Esophagus squamous epithelium (tissue), 5 donors: ENCODE measurements around the gene GCNT4. TPM values are rescaled to one million over a fixed set of nuclear protein-coding genes. Genes with fewer than 3 reads are reported as not detected.

ENCODE experiments used
- DNase-seq: peaks from one replicate; lab custom pipeline; 2025; lab: John Stamatoyannopoulos, UW
- H3K27ac ChIP-seq, 4 donors: fragments of 200-600 bp; sonication (generic); one replicate each; pipeline ENCODE4 v1.5.1; 2016 to 2019; ENCODE audit warnings: mild to moderate bottlenecking in 1 of 4
- H3K27me3 ChIP-seq, 4 donors: fragments of 200-600 bp; sonication (generic); 1 replicate in 3 of 4; 2 replicates in 1 of 4; pipeline versions ENCODE4 v1.5.1 to v1.6.0; 2017 to 2021; ENCODE audit warnings: antibody characterized with exemption in 1 of 4
- H3K36me3 ChIP-seq, 3 donors: fragments of 200-600 bp; sonication (generic); one replicate each; pipeline ENCODE4 v1.5.1; 2016 to 2019
- H3K4me1 ChIP-seq, 3 donors: fragments of 200-600 bp; sonication (generic); one replicate each; pipeline ENCODE4 v1.5.1; 2017 to 2019
- H3K4me3 ChIP-seq, 4 donors: fragments of 200-600 bp; sonication (generic); 1 replicate in 3 of 4; 2 replicates in 1 of 4; pipeline ENCODE4 v1.5.1; 2016 to 2019; ENCODE audit warnings: mild to moderate bottlenecking in 2 of 4, moderate library complexity in 1 of 4
- H3K9me3 ChIP-seq, 3 donors: fragments of 200-600 bp; sonication (generic); one replicate each; pipeline ENCODE4 v1.5.1; 2016 to 2019
- CTCF ChIP-seq, 6 experiments: fragments of 450-650 bp in 4 of 6; fragments of 200-600 bp in 2 of 6; sonication (generic) in 2 of 6; IDR thresholded peaks; one replicate each; pipeline ENCODE4 v1.5.1; 2016 to 2019; ENCODE audit warnings: antibody characterized with exemption in 6 of 6, mild to moderate bottlenecking in 4 of 6, moderate library complexity in 4 of 6
- POLR2A ChIP-seq, 4 donors: fragments of 450-650 bp; IDR thresholded peaks; one replicate each; pipeline ENCODE4 v1.6.1; 2017; ENCODE audit warnings: antibody characterized with exemption in 4 of 4, mild to moderate bottlenecking in 4 of 4, moderate library complexity in 3 of 4
- WGBS, 2 donors: methylation state at CpG; one replicate each; pipeline ENCODE4 v1.1.5; 2018; 5-methylcytosine and 5-hydroxymethylcytosine counted together
- intact Hi-C: fragments of 100-400 bp; cut with DNase I; formaldehyde crosslinking; loops from one replicate; pipeline ENCODE4 v1.15.0; 2022
- total RNA-seq, 4 donors: library from RNA; depleted of rRNA; stranded (reverse); fragments of >200 nt; gene quantifications; one replicate each; pipeline ENCODE4 v1.1.0, GENCODE V29; 2016
- donor health status: DM: yes; HTN: yes; CAD: no.

The GCNT4 gene
- total RNA-seq, 4 donors from 2014 or later = 1.4 to 2.3 (median 1.7) TPM

- Histone ChIP-seq H3K9me3 (no peaks in the 10 kb centered on the region), H3K36me3 (no peaks in the 10 kb centered on the region), H3K27me3 (no peaks in the 10 kb centered on the region), H3K27ac (no peak overlapping the region), H3K4me1 (no peaks in the 10 kb centered on the region), H3K4me3 (no peak overlapping the region)
- 81 to 84% methylated on average over 3 of the region's 3 CpGs for WGBS, 2 donors
- no peak for DNase-seq
- intact Hi-C loops = no loop called here
- no peak for TF ChIP-seq POLR2A (IDR thresholded peaks at IDR 0.05)
- no peak for TF ChIP-seq CTCF (IDR thresholded peaks at IDR 0.05)
Measured at GRCh38 chr5:75067434-75067833, 15.1 kb upstream of the GCNT4 start.

GRCh38 chr5:75062925-75063531, 10.7 kb upstream of the GCNT4 start:
- no peak overlapping the region for H3K4me3 ChIP-seq
- TF ChIP-seq CTCF (IDR thresholded peaks at IDR 0.05) = no peak
- no peak for TF ChIP-seq POLR2A (IDR thresholded peaks at IDR 0.05)

GRCh38 chr5:75059912-75060545, 7.7 kb upstream of the GCNT4 start:
- intact Hi-C loops = no loop called here
- Histone ChIP-seq H3K9me3 (no peaks in the 10 kb centered on the region), H3K27ac (no peak overlapping the region), H3K4me3 (no peak overlapping the region), H3K27me3 (no peaks in the 10 kb centered on the region), H3K36me3 (no peaks in the 10 kb centered on the region), H3K4me1 (no peaks in the 10 kb centered on the region)
- TF ChIP-seq CTCF (IDR thresholded peaks at IDR 0.05) (no peak), POLR2A (IDR thresholded peaks at IDR 0.05) (no peak)
- WGBS, 2 donors = 53 to 62% methylated on average over 4 of the region's 4 CpGs
- DNase-seq = no peak

More at GRCh38 chr5:75062925-75063531, 10.7 kb upstream of the GCNT4 start:
- WGBS, 2 donors = 81 to 82% methylated on average over 2 of the region's 2 CpGs
- Histone ChIP-seq H3K36me3 (no peaks in the 10 kb centered on the region), H3K9me3 (no peaks in the 10 kb centered on the region), H3K27me3 (no peaks in the 10 kb centered on the region), H3K27ac (no peak overlapping the region), H3K4me1 (no peaks in the 10 kb centered on the region)
- DNase-seq = no peak
- intact Hi-C loops = no loop called here

- 69 to 80% methylated on average over 3 of the region's 3 CpGs for WGBS, 2 donors
- Histone ChIP-seq H3K27ac (no peak overlapping the region), H3K4me1 (peaks cover 0 to 8% (median 6%) of the 10 kb centered on the region in 3 donors), H3K4me3 (no peak overlapping the region), H3K36me3 (no peaks in the 10 kb centered on the region), H3K27me3 (no peaks in the 10 kb centered on the region), H3K9me3 (no peaks in the 10 kb centered on the region)
- no peak for DNase-seq
- intact Hi-C loops = no loop called here
- TF ChIP-seq CTCF (IDR thresholded peaks at IDR 0.05) (no peak), POLR2A (IDR thresholded peaks at IDR 0.05) (no peak)
Measured at GRCh38 chr5:75058986-75059535, 6.7 kb upstream of the GCNT4 start.

- WGBS, 2 donors = 41 to 63% methylated on average over 2 of the region's 2 CpGs
- Histone ChIP-seq H3K27me3 (peaks cover 0 to 8% (median 0%) of the 10 kb centered on the region in 4 donors), H3K4me3 (no peak overlapping the region), H3K9me3 (no peaks in the 10 kb centered on the region), H3K27ac (no peak overlapping the region), H3K36me3 (no peaks in the 10 kb centered on the region), H3K4me1 (peaks cover 0 to 13% (median 6%) of the 10 kb centered on the region in 3 donors)
- no peak for DNase-seq
- intact Hi-C loops = no loop called here
- TF ChIP-seq CTCF (IDR thresholded peaks at IDR 0.05) (no peak), POLR2A (IDR thresholded peaks at IDR 0.05) (no peak)
Measured at GRCh38 chr5:75057561-75057960, 5.2 kb upstream of the GCNT4 start.
